HG02981 (cell line): Measurements from ENCODE around the gene RXRG.

ENCODE experiments used
- ATAC-seq: cut with Tn5 transposase; IDR thresholded peaks from one replicate; pipeline ENCODE4 v1.9.1; 2021; ENCODE audit warnings: mild to moderate bottlenecking, moderate library complexity; ENCODE audit not compliant: unreplicated experiment

RXRG gene

GRCh38 chr1:165411396-165411795, 33.5 kb downstream of the RXRG start:
- no peak for ATAC-seq

- no peak for ATAC-seq
These were observed 35.1 kb downstream of the RXRG start for GRCh38 chr1:165409657-165410358.

GRCh38 chr1:165408518-165408917, 36.4 kb downstream of the RXRG start:
- peak; percentile 44 for ATAC-seq

- ATAC-seq = no peak
These were observed 37.5 kb downstream of the RXRG start for GRCh38 chr1:165407398-165407797.

GRCh38 chr1:165403835-165404482, 41.0 kb downstream of the RXRG start:
- ATAC-seq = peak; percentile 72

GRCh38 chr1:165402517-165403111, 42.3 kb downstream of the RXRG start:
- ATAC-seq = no peak

GRCh38 chr1:165397944-165398343, 47.0 kb downstream of the RXRG start:
- no peak for ATAC-seq

GRCh38 chr1:165395901-165396300, 49.0 kb downstream of the RXRG start:
- no peak for ATAC-seq

GRCh38 chr1:165395478-165395877, 49.4 kb downstream of the RXRG start:
- ATAC-seq = no peak

- ATAC-seq = peak; percentile 99
These were observed 52.0 kb downstream of the RXRG start for GRCh38 chr1:165392634-165393571.

- ATAC-seq = no peak
These were observed 55.3 kb downstream of the RXRG start for GRCh38 chr1:165389609-165390008.

- ATAC-seq = no peak
These were observed 57.0 kb downstream of the RXRG start for GRCh38 chr1:165387961-165388360.

- ATAC-seq = no peak
These were observed 57.4 kb downstream of the RXRG start for GRCh38 chr1:165387505-165387904.

- ATAC-seq = no peak
These were observed 61.1 kb downstream of the RXRG start for GRCh38 chr1:165383599-165384405.

- ATAC-seq = no peak
These were observed 61.9 kb downstream of the RXRG start for GRCh38 chr1:165383067-165383466.

- ATAC-seq = no peak
These were observed 63.0 kb downstream of the RXRG start for GRCh38 chr1:165381745-165382505.

- ATAC-seq = peak; percentile 23
These were observed 68.1 kb downstream of the RXRG start for GRCh38 chr1:165376811-165377311.

- peak; percentile 47 for ATAC-seq
These were observed 68.7 kb downstream of the RXRG start for GRCh38 chr1:165376041-165376810.

GRCh38 chr1:165375623-165376022, 69.3 kb downstream of the RXRG start:
- ATAC-seq = no peak
